IPS-18c (cell line): ENCODE measurements around the gene SMIM9.
A peak's percentile ranks its signal among the peaks of the same experiment; 100 is the strongest.

Experiments used
- H3K4me3 ChIP-seq: 2 replicates; pipeline ENCODE4 v1.7.0; 2013; ENCODE audit warnings: low read depth, mild to moderate bottlenecking, low read length, moderate library complexity; ENCODE audit not compliant: insufficient read depth
- H3K9me3 ChIP-seq: one replicate; pipeline ENCODE4 v1.6.1; 2013; ENCODE audit warnings: mild to moderate bottlenecking, low read length, moderate library complexity; ENCODE audit not compliant: control insufficient read depth, insufficient read depth

SMIM9 gene

GRCh38 chrX:154797006-154797405 lies 37.5 kb downstream of the SMIM9 start:
- H3K9me3 ChIP-seq: peaks cover 4% of the 10 kb centered on the region
- H3K4me3 ChIP-seq: no peak overlapping the region

GRCh38 chrX:154795016-154795415 lies 39.4 kb downstream of the SMIM9 start:
- Histone ChIP-seq H3K9me3 (peaks cover 7% of the 10 kb centered on the region), H3K4me3 (no peak overlapping the region)

GRCh38 chrX:154793084-154793795 lies 41.2 kb downstream of the SMIM9 start:
- H3K9me3 ChIP-seq: peaks cover 9% of the 10 kb centered on the region
- H3K4me3 ChIP-seq: no peak overlapping the region

- H3K4me3 ChIP-seq: no peak overlapping the region
- peaks cover 9% of the 10 kb centered on the region for H3K9me3 ChIP-seq
Observed at GRCh38 chrX:154791939-154792338, 42.5 kb downstream of the SMIM9 start.

GRCh38 chrX:154791467-154791866 lies 43.0 kb downstream of the SMIM9 start:
- Histone ChIP-seq H3K4me3 (no peak overlapping the region), H3K9me3 (peaks cover 9% of the 10 kb centered on the region)

GRCh38 chrX:154785716-154786115 lies 48.7 kb downstream of the SMIM9 start:
- Histone ChIP-seq H3K4me3 (no peak overlapping the region), H3K9me3 (peaks cover 12% of the 10 kb centered on the region)

GRCh38 chrX:154784149-154784995 lies 50.1 kb downstream of the SMIM9 start:
- Histone ChIP-seq H3K9me3 (peaks cover 12% of the 10 kb centered on the region), H3K4me3 (peak overlapping the region; percentile 15; the same call in 1 of the 2 replicates)

- H3K9me3 ChIP-seq: peaks cover 9% of the 10 kb centered on the region
- no peak overlapping the region for H3K4me3 ChIP-seq
Observed at GRCh38 chrX:154780968-154781367, 53.5 kb downstream of the SMIM9 start.

- no peak overlapping the region for H3K4me3 ChIP-seq
Observed at GRCh38 chrX:154779261-154779660, 55.2 kb downstream of the SMIM9 start.

GRCh38 chrX:154776753-154777152 lies 57.7 kb downstream of the SMIM9 start:
- Histone ChIP-seq H3K4me3 (no peak overlapping the region), H3K9me3 (peaks cover 7% of the 10 kb centered on the region)

More at GRCh38 chrX:154779261-154779660, 55.2 kb downstream of the SMIM9 start:
- peaks cover 9% of the 10 kb centered on the region for H3K9me3 ChIP-seq

GRCh38 chrX:154775419-154776349 lies 58.8 kb downstream of the SMIM9 start:
- H3K4me3 ChIP-seq: no peak overlapping the region
- H3K9me3 ChIP-seq: peaks cover 3% of the 10 kb centered on the region

GRCh38 chrX:154774622-154775021 lies 59.8 kb downstream of the SMIM9 start:
- Histone ChIP-seq H3K4me3 (no peak overlapping the region; the same call in 1 of the 2 replicates), H3K9me3 (peaks cover 3% of the 10 kb centered on the region)
